ENCODE data around the gene KBTBD12. TPM values are rescaled to one million over a fixed set of nuclear protein-coding genes. Genes with fewer than 3 reads are reported as not detected.

KBTBD12 gene
- total and polyA plus RNA-seq, 2 of the 13 experiments (the other 11 are each of a cell fraction or from before 2014, with no cell fraction given), result not detected

- 0% methylated on average over 4 of the region's 4 CpGs for WGBS (ENCODE audit: low lambda C conversion rate)
- Histone ChIP-seq H3K4me3 (replicated peaks in 1 of 3; ENCODE audit: insufficient read depth in 1 of 3, low read depth in 2 of 3, low read length in 3 of 3) (no peak overlapping the region), H3K9me3 (ENCODE audit: low read length) (no peaks in the 10 kb centered on the region), H3K27me3 (ENCODE audit: control insufficient read depth in 1 of 2, insufficient read depth in 2 of 2, low read length in 2 of 2) (peaks cover 0 to 3% of the 10 kb centered on the region in 2 experiments; a peak in 1 of 5 replicates), H3K27ac (ENCODE audit: extremely low read length, insufficient read depth, low read length) (no peak overlapping the region), H3K4me2 (ENCODE audit: low read depth, low read length) (no peak overlapping the region), H3K36me3 (replicated peaks in 1 of 2; ENCODE audit: control insufficient read depth in 1 of 2, insufficient read depth in 2 of 2, low read length in 2 of 2) (no peaks in the 10 kb centered on the region), H3K9ac (ENCODE audit: insufficient read depth, low read depth, low read length) (no peak overlapping the region), H3K4me1 (ENCODE audit: insufficient read depth, low read length) (peaks cover 13% of the 10 kb centered on the region), H2AFZ (ENCODE audit: low read length) (no peak overlapping the region), H3K79me2 (ENCODE audit: insufficient read depth, low read length) (no peaks in the 10 kb centered on the region), H4K20me1 (ENCODE audit: insufficient read depth, low read length) (no peaks in the 10 kb centered on the region)
- in situ Hi-C loops (cut with HindIII; ENCODE audit: extremely low pct_ligation_motif_present, low pct_unique_long_range_greater_than_20kb) (no loop called here), intact Hi-C loops (cut with micrococcal nuclease; ENCODE audit: unreplicated experiment) (loop anchor here (1.0 to 2.0 kb wide), 2 partner anchors 118 to 280 kb away; no protein-coding TSS in a partner anchor)
- peak; percentile 34 for DNase-seq (ENCODE audit: low spot score)
- peak; percentile 90 for ATAC-seq
- peak; percentile 78 for TF ChIP-seq CTCF (CRISPR knock-in tag; IDR thresholded peaks at IDR 0.05)
- peak; percentile 81 for TF ChIP-seq SMC3 (IDR thresholded peaks at IDR 0.05; ENCODE audit: low read length)
- no peak for TF ChIP-seq TEF (CRISPR knock-in tag; IDR thresholded peaks at IDR 0.05)
- TF ChIP-seq STAG1 (CRISPR knock-in tag; IDR thresholded peaks at IDR 0.05), result peak; percentile 78
- ChIA-PET CTCF (ENCODE audit: low intra/inter-chr PET ratio, low total read pairs) (interaction anchor here (0.7 to 1.1 kb wide), 3 partner anchors 281 to 396 kb away, joined by 3 to 9 read pairs (median 6); no protein-coding TSS in a partner anchor), POLR2A (no interaction called here)
- FAIRE-seq, result peak; percentile 74
- BruUV-seq (replicated peaks), result no TSS peak
Measured at GRCh38 chr3:127970966-127971592, 56.0 kb downstream of the KBTBD12 start.

DNA sequence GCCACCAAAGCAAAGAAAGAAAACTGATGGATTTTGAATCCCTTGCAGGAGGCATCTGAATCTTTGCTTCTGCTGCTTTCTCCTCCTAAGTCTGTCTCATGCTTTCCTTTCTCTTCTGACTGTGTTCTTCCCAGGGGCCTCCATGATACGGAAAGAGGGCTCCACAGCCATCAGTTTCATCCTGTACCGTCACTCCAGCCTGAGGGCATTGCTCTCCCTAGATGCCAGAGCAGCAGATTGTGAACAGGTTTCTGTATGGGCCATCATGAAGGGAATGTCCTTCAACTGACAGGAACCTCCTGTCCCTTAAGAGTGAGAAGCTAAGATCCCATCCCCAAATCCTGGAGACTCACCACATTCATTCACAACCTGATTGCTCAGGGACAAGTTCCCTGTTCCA is 59.2 kb downstream of the KBTBD12 start:
- Histone ChIP-seq H3K27me3 (ENCODE audit: control insufficient read depth in 1 of 2, insufficient read depth in 2 of 2, low read length in 2 of 2) (peaks cover 0 to 3% of the 10 kb centered on the region in 2 experiments; a peak in 1 of 5 replicates), H3K9me3 (ENCODE audit: low read length) (no peaks in the 10 kb centered on the region), H3K9ac (ENCODE audit: insufficient read depth, low read depth, low read length) (no peak overlapping the region), H3K79me2 (ENCODE audit: insufficient read depth, low read length) (no peaks in the 10 kb centered on the region), H3K27ac (ENCODE audit: extremely low read length, insufficient read depth, low read length) (no peak overlapping the region), H3K36me3 (replicated peaks in 1 of 2; ENCODE audit: control insufficient read depth in 1 of 2, insufficient read depth in 2 of 2, low read length in 2 of 2) (no peaks in the 10 kb centered on the region), H3K4me1 (ENCODE audit: insufficient read depth, low read length) (peaks cover 16% of the 10 kb centered on the region), H3K4me3 (replicated peaks in 1 of 3; ENCODE audit: insufficient read depth in 1 of 3, low read depth in 2 of 3, low read length in 3 of 3) (no peak overlapping the region), H2AFZ (ENCODE audit: low read length) (no peak overlapping the region), H3K4me2 (ENCODE audit: low read depth, low read length) (no peak overlapping the region), H4K20me1 (ENCODE audit: insufficient read depth, low read length) (no peaks in the 10 kb centered on the region)
- 67% methylated on average over 2 of the region's 2 CpGs for WGBS (ENCODE audit: low lambda C conversion rate)
- ChIA-PET POLR2A (no interaction called here), CTCF (ENCODE audit: low intra/inter-chr PET ratio, low total read pairs) (no interaction called here)
- no peak for ATAC-seq
- BruUV-seq (replicated peaks), result no TSS peak
- intact Hi-C loops (cut with micrococcal nuclease; ENCODE audit: unreplicated experiment) (no loop called here), in situ Hi-C loops (cut with HindIII; ENCODE audit: extremely low pct_ligation_motif_present, low pct_unique_long_range_greater_than_20kb) (no loop called here)
- FAIRE-seq, result no peak
- no peak for DNase-seq (ENCODE audit: low spot score)
- TF ChIP-seq MXD4 (CRISPR knock-in tag; IDR thresholded peaks at IDR 0.05) (no peak), ZNF768 (CRISPR knock-in tag; IDR thresholded peaks at IDR 0.05) (no peak), ZFP82 (CRISPR knock-in tag; IDR thresholded peaks at IDR 0.05; ENCODE audit: borderline replicate concordance) (no peak), CREB3 (CRISPR knock-in tag; IDR thresholded peaks at IDR 0.05) (no peak), ZNF441 (CRISPR knock-in tag; IDR thresholded peaks at IDR 0.05; ENCODE audit: borderline replicate concordance) (no peak), HDAC6 (IDR thresholded peaks at IDR 0.05; ENCODE audit: low read depth, low read length) (no peak), MZF1 (CRISPR knock-in tag; IDR thresholded peaks at IDR 0.05; ENCODE audit: borderline replicate concordance) (no peak), ZNF607 (CRISPR knock-in tag; IDR thresholded peaks at IDR 0.05; ENCODE audit: borderline replicate concordance) (no peak), SKI (IDR thresholded peaks at IDR 0.05; ENCODE audit: partially characterized antibody) (no peak)

Data from HepG2 (cell line).